Measurements from ENCODE around the gene APOL6. TPM values are rescaled to one million over a fixed set of nuclear protein-coding genes. Genes with fewer than 3 reads are reported as not detected.

The APOL6 gene
- total RNA-seq, 1 experiment from 2014 or later, result 0.37 TPM

- Histone ChIP-seq H3K79me2 (ENCODE audit: low read length) (no peaks in the 10 kb centered on the region), H3K4me1 (ENCODE audit: low read length) (peaks cover 7% of the 10 kb centered on the region), H3K27me3 (ENCODE audit: low read length) (no peaks in the 10 kb centered on the region), H3K27ac (ENCODE audit: low read length) (no peak overlapping the region), H3K4me3 (ENCODE audit: low read length) (no peak overlapping the region), H2AFZ (ENCODE audit: low read length) (no peak overlapping the region), H3K9me3 (ENCODE audit: low read length) (no peaks in the 10 kb centered on the region), H3K4me2 (ENCODE audit: low read depth, low read length, poor library complexity, severe bottlenecking) (no peak overlapping the region), H3K36me3 (ENCODE audit: insufficient read depth, low read length) (no peaks in the 10 kb centered on the region), H3K9me2 (replicated peaks; ENCODE audit: insufficient read depth, low read length) (no peaks in the 10 kb centered on the region), H3K9ac (ENCODE audit: low read length) (no peak overlapping the region), H4K20me1 (ENCODE audit: insufficient read depth, low read depth, low read length) (no peaks in the 10 kb centered on the region)
- DNase-seq, result no peak
Observed at GRCh38 chr22:35637254-35637653, 11.0 kb upstream of the APOL6 start.

DNA sequence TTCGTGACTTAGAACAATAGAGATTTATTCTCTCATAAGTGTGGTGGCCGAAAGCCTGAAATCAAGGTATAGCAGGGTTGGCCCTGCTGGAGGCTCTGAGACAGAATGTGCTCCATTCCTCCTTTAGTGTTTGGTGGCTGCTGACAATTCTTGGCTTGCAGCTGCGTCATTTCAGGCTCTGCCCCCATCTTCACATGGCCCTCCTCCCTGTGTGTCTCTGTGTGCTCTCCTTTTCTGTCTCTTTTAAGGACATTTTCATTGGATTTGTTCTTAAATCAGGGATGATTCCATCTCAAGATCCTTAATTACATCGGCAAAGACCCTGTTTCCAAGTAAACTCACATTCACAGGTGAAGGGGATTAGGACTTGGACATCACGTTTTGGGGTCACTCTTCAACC lies 10.2 kb upstream of the APOL6 start:
- no peaks in the 10 kb centered on the region for H3K9me3 ChIP-seq (ENCODE audit: low read length)
- H3K79me2 ChIP-seq (ENCODE audit: low read length), result no peaks in the 10 kb centered on the region
- no peak for DNase-seq
- no peak overlapping the region for H3K9ac ChIP-seq (ENCODE audit: low read length)
- no peak overlapping the region for H3K27ac ChIP-seq (ENCODE audit: low read length)
- no peaks in the 10 kb centered on the region for H3K9me2 ChIP-seq (replicated peaks; ENCODE audit: insufficient read depth, low read length)
- H3K4me3 ChIP-seq (ENCODE audit: low read length), result no peak overlapping the region
- no peaks in the 10 kb centered on the region for H3K27me3 ChIP-seq (ENCODE audit: low read length)
- no peak overlapping the region for H2AFZ ChIP-seq (ENCODE audit: low read length)
- no peak overlapping the region for H3K4me2 ChIP-seq (ENCODE audit: low read depth, low read length, poor library complexity, severe bottlenecking)
- H3K4me1 ChIP-seq (ENCODE audit: low read length), result peaks cover 7% of the 10 kb centered on the region
- H4K20me1 ChIP-seq (ENCODE audit: insufficient read depth, low read depth, low read length), result no peaks in the 10 kb centered on the region
- H3K36me3 ChIP-seq (ENCODE audit: insufficient read depth, low read length), result no peaks in the 10 kb centered on the region

- no peaks in the 10 kb centered on the region for H4K20me1 ChIP-seq (ENCODE audit: insufficient read depth, low read depth, low read length)
- no peak overlapping the region for H3K9ac ChIP-seq (ENCODE audit: low read length)
- H3K27ac ChIP-seq (ENCODE audit: low read length), result no peak overlapping the region
- H3K27me3 ChIP-seq (ENCODE audit: low read length), result no peaks in the 10 kb centered on the region
- DNase-seq, result no peak
- no peak overlapping the region for H3K4me3 ChIP-seq (ENCODE audit: low read length)
- H3K36me3 ChIP-seq (ENCODE audit: insufficient read depth, low read length), result no peaks in the 10 kb centered on the region
- H2AFZ ChIP-seq (ENCODE audit: low read length), result no peak overlapping the region
- H3K4me2 ChIP-seq (ENCODE audit: low read depth, low read length, poor library complexity, severe bottlenecking), result no peak overlapping the region
- H3K9me2 ChIP-seq (replicated peaks; ENCODE audit: insufficient read depth, low read length), result no peaks in the 10 kb centered on the region
- H3K79me2 ChIP-seq (ENCODE audit: low read length), result no peaks in the 10 kb centered on the region
- no peaks in the 10 kb centered on the region for H3K9me3 ChIP-seq (ENCODE audit: low read length)
- peaks cover 7% of the 10 kb centered on the region for H3K4me1 ChIP-seq (ENCODE audit: low read length)
Observed at GRCh38 chr22:35638410-35638809, 9.8 kb upstream of the APOL6 start.

DNA sequence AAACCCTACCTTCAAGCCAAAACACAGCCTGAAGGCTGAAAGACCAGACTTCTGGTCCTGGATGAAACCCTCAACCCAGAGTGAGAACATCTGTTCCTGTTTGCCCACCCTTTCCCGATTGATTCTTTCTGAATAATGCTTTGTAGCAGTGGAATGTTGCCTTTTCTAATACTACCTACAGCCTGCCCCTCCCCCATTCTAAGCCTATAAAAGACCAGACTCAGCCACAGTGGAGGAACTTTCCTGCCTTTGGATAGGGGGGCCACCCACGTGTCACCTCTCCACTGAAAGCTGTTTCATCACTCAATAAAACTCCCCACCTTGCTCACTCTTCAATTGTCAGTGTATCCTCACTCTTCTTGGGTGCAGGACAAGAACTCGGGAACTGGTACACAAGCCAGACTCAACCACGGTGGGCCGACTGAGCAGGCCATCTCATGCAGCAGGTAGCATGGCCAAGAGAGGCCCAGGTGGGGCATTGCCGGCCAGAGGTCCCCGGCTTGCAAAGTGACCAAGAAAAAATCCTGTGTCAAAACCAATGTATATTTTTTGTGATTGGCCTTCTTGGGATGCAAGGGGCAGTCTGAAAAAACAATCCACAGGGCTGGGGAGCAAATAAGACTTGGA lies 6.6 kb upstream of the APOL6 start:
- Histone ChIP-seq H4K20me1 (ENCODE audit: insufficient read depth, low read depth, low read length) (no peaks in the 10 kb centered on the region), H3K9me2 (replicated peaks; ENCODE audit: insufficient read depth, low read length) (no peaks in the 10 kb centered on the region), H3K27me3 (ENCODE audit: low read length) (no peaks in the 10 kb centered on the region), H3K79me2 (ENCODE audit: low read length) (no peaks in the 10 kb centered on the region), H3K4me1 (ENCODE audit: low read length) (peaks cover 8% of the 10 kb centered on the region), H3K4me2 (ENCODE audit: low read depth, low read length, poor library complexity, severe bottlenecking) (no peak overlapping the region), H3K4me3 (ENCODE audit: low read length) (no peak overlapping the region), H3K27ac (ENCODE audit: low read length) (no peak overlapping the region), H3K9ac (ENCODE audit: low read length) (no peak overlapping the region), H3K9me3 (ENCODE audit: low read length) (no peaks in the 10 kb centered on the region), H3K36me3 (ENCODE audit: insufficient read depth, low read length) (no peaks in the 10 kb centered on the region), H2AFZ (ENCODE audit: low read length) (no peak overlapping the region)
- DNase-seq, result no peak

GRCh38 chr22:35642305-35642741 lies 5.9 kb upstream of the APOL6 start:
- no peaks in the 10 kb centered on the region for H3K79me2 ChIP-seq (ENCODE audit: low read length)
- H3K4me2 ChIP-seq (ENCODE audit: low read depth, low read length, poor library complexity, severe bottlenecking), result no peak overlapping the region
- H3K9me3 ChIP-seq (ENCODE audit: low read length), result no peaks in the 10 kb centered on the region
- H3K9ac ChIP-seq (ENCODE audit: low read length), result no peak overlapping the region
- H4K20me1 ChIP-seq (ENCODE audit: insufficient read depth, low read depth, low read length), result no peaks in the 10 kb centered on the region
- H3K4me1 ChIP-seq (ENCODE audit: low read length), result peaks cover 15% of the 10 kb centered on the region
- H3K27me3 ChIP-seq (ENCODE audit: low read length), result no peaks in the 10 kb centered on the region
- no peaks in the 10 kb centered on the region for H3K36me3 ChIP-seq (ENCODE audit: insufficient read depth, low read length)
- no peak overlapping the region for H3K27ac ChIP-seq (ENCODE audit: low read length)
- no peak overlapping the region for H3K4me3 ChIP-seq (ENCODE audit: low read length)
- no peak overlapping the region for H2AFZ ChIP-seq (ENCODE audit: low read length)
- H3K9me2 ChIP-seq (replicated peaks; ENCODE audit: insufficient read depth, low read length), result no peaks in the 10 kb centered on the region
- no peak for DNase-seq

DNA sequence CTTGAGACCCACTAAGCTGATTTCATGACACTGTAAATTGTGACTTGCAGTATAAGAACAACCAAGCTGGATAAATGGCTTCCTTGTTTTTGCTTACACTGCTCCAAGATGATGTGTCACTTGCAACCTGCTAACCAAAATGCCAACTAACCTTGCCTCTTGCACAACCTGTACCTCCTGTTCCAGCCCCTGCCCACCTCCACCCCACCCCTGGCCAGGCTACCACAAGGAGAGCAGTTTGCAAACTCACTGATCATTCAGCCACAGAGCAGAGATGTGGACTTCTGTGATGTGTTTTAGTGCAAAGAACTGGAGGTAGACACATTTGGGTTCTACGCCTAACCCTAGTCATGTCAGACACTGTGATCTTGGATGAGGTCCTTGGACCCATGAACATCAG lies 4.3 kb upstream of the APOL6 start:
- H3K9me3 ChIP-seq (ENCODE audit: low read length), result no peaks in the 10 kb centered on the region
- H3K27me3 ChIP-seq (ENCODE audit: low read length), result no peaks in the 10 kb centered on the region
- no peaks in the 10 kb centered on the region for H3K9me2 ChIP-seq (replicated peaks; ENCODE audit: insufficient read depth, low read length)
- peaks cover 31% of the 10 kb centered on the region for H3K4me1 ChIP-seq (ENCODE audit: low read length)
- H2AFZ ChIP-seq (ENCODE audit: low read length), result no peak overlapping the region
- H3K4me2 ChIP-seq (ENCODE audit: low read depth, low read length, poor library complexity, severe bottlenecking), result no peak overlapping the region
- H4K20me1 ChIP-seq (ENCODE audit: insufficient read depth, low read depth, low read length), result no peaks in the 10 kb centered on the region
- no peaks in the 10 kb centered on the region for H3K79me2 ChIP-seq (ENCODE audit: low read length)
- H3K4me3 ChIP-seq (ENCODE audit: low read length), result no peak overlapping the region
- no peaks in the 10 kb centered on the region for H3K36me3 ChIP-seq (ENCODE audit: insufficient read depth, low read length)
- H3K27ac ChIP-seq (ENCODE audit: low read length), result no peak overlapping the region
- no peak overlapping the region for H3K9ac ChIP-seq (ENCODE audit: low read length)
- DNase-seq, result no peak

DNA sequence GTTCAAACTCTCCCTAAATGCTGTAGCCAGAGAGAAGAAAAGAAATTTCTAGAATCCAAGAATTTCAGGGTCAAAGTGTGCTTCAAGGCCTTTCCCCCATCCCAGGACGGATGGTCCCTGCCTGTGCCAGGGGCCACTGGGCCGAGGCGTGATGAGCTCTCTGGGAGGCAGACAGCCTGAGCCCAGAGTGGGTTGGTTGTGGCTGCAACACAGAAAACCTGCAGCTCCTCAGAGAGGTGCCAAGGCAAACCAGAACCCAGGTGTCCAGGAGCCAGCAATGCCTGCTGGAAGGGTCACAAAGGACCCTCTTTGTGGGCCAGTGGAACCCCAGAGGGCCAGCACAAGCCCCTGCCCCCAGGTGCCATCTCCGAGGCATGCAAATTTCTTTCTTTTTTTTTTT lies 2.6 kb upstream of the APOL6 start:
- no peak overlapping the region for H3K27ac ChIP-seq (ENCODE audit: low read length)
- H4K20me1 ChIP-seq (ENCODE audit: insufficient read depth, low read depth, low read length), result no peaks in the 10 kb centered on the region
- DNase-seq, result no peak
- peaks cover 31% of the 10 kb centered on the region for H3K4me1 ChIP-seq (ENCODE audit: low read length)
- no peaks in the 10 kb centered on the region for H3K9me3 ChIP-seq (ENCODE audit: low read length)
- no peak overlapping the region for H3K9ac ChIP-seq (ENCODE audit: low read length)
- no peak overlapping the region for H3K4me3 ChIP-seq (ENCODE audit: low read length)
- H3K4me2 ChIP-seq (ENCODE audit: low read depth, low read length, poor library complexity, severe bottlenecking), result no peak overlapping the region
- H3K79me2 ChIP-seq (ENCODE audit: low read length), result no peaks in the 10 kb centered on the region
- no peak overlapping the region for H2AFZ ChIP-seq (ENCODE audit: low read length)
- H3K36me3 ChIP-seq (ENCODE audit: insufficient read depth, low read length), result no peaks in the 10 kb centered on the region
- H3K27me3 ChIP-seq (ENCODE audit: low read length), result no peaks in the 10 kb centered on the region
- H3K9me2 ChIP-seq (replicated peaks; ENCODE audit: insufficient read depth, low read length), result no peaks in the 10 kb centered on the region

- Histone ChIP-seq H3K9ac (ENCODE audit: low read length) (peak overlapping the region; percentile 69; the same call in 1 of the 2 replicates), H3K4me2 (ENCODE audit: low read depth, low read length, poor library complexity, severe bottlenecking) (peak overlapping the region; percentile 77)
Observed at GRCh38 chr22:35649026-35649553, 844 bp downstream of the APOL6 start.

More at GRCh38 chr22:35649026-35649553, 844 bp downstream of the APOL6 start:
- no peaks in the 10 kb centered on the region for H4K20me1 ChIP-seq (ENCODE audit: insufficient read depth, low read depth, low read length)
- peak overlapping the region; percentile 69; the same call in 1 of the 2 replicates for H3K4me3 ChIP-seq (ENCODE audit: low read length)
- no peaks in the 10 kb centered on the region for H3K9me2 ChIP-seq (replicated peaks; ENCODE audit: insufficient read depth, low read length)
- H3K36me3 ChIP-seq (ENCODE audit: insufficient read depth, low read length), result no peaks in the 10 kb centered on the region
- no peak for DNase-seq
- peaks cover 31% of the 10 kb centered on the region for H3K4me1 ChIP-seq (ENCODE audit: low read length)
- no peaks in the 10 kb centered on the region for H3K27me3 ChIP-seq (ENCODE audit: low read length)
- H3K27ac ChIP-seq (ENCODE audit: low read length), result no peak overlapping the region
- no peaks in the 10 kb centered on the region for H3K9me3 ChIP-seq (ENCODE audit: low read length)
- H3K79me2 ChIP-seq (ENCODE audit: low read length), result no peaks in the 10 kb centered on the region
- 0 out of 2 replicates have a peak overlapping the region, but pooled peaks have one; percentile 86 for H2AFZ ChIP-seq (ENCODE audit: low read length)

Measured in Karpas-422 (cell line).